GM12878 (cell line): ENCODE data around the gene BEST2.

Experiments used
- CBX3 ChIP-seq: fragments of 200-600 bp; sonication (generic); IDR thresholded peaks from 2 replicates; pipeline ENCODE4 v1.6.1; 2016; ENCODE audit warnings: low read depth, borderline replicate concordance
- CBX5 ChIP-seq: sonication (generic); IDR thresholded peaks from 2 replicates; pipeline ENCODE4 v1.6.1; 2016; ENCODE audit warnings: low read depth, moderate library complexity, mild to moderate bottlenecking, inconsistent platforms
- ETV6 ChIP-seq, 2 experiments: fragments of 450-650 bp in 1 of 2; IDR thresholded peaks in 1 of 2; conservative IDR thresholded peaks in 1 of 2; 2 replicates each; pipeline ENCODE4 v1.6.1; 2014; ENCODE audit warnings: antibody characterized with exemption in 1 of 2, borderline replicate concordance in 1 of 2, low read depth in 1 of 2, mild to moderate bottlenecking in 1 of 2, moderate library complexity in 1 of 2
- FOS ChIP-seq: IDR thresholded peaks from 3 replicates; pipeline ENCODE4 v1.6.1; 2011; ENCODE audit warnings: borderline replicate concordance; ENCODE audit not compliant: insufficient read length; ENCODE audit errors: extremely low read depth
- NFXL1 ChIP-seq: fragments of 450-650 bp; IDR thresholded peaks from 2 replicates; pipeline ENCODE4 v1.6.1; 2017; ENCODE audit warnings: antibody characterized with exemption, mild to moderate bottlenecking, borderline replicate concordance
- POLR2AphosphoS5 ChIP-seq: IDR thresholded peaks from 2 replicates; pipeline ENCODE4 v1.6.1; 2011; ENCODE audit warnings: mild to moderate bottlenecking, low read length, inconsistent platforms
- RAD21 ChIP-seq: IDR thresholded peaks from 2 replicates; pipeline ENCODE4 v1.6.1; 2011; ENCODE audit warnings: mild to moderate bottlenecking, low read depth, low read length, moderate library complexity; ENCODE audit not compliant: insufficient read depth
- RB1 ChIP-seq: fragments of 450-650 bp; formaldehyde crosslinking; IDR thresholded peaks from 2 replicates; pipeline ENCODE4 v1.6.1; 2017; ENCODE audit warnings: mild to moderate bottlenecking, borderline replicate concordance
- WRNIP1 ChIP-seq: IDR thresholded peaks from 2 replicates; pipeline ENCODE4 v1.6.1; 2011; ENCODE audit warnings: low read depth, low read length, improper control_type of control experiment, borderline replicate concordance
- YY1 ChIP-seq: IDR thresholded peaks from 2 replicates; pipeline ENCODE4 v1.6.1; 2011; ENCODE audit warnings: low read depth, mild to moderate bottlenecking, low read length
- TF ChIP-seq, protein P1 (sequence below), 3 experiments: IDR thresholded peaks in 2 of 3; conservative IDR thresholded peaks in 1 of 3; 2 replicates each; pipeline ENCODE4 v1.5.1; 2011; ENCODE audit warnings: low read depth in 3 of 3, low read length in 3 of 3, mild to moderate bottlenecking in 3 of 3, control low read depth in 2 of 3, moderate library complexity in 2 of 3, inconsistent platforms in 1 of 3, mixed read lengths in 1 of 3; ENCODE audit not compliant: control insufficient read depth in 2 of 3, insufficient read depth in 1 of 3; ENCODE audit errors: extremely low read depth in 1 of 3
- TF ChIP-seq, protein P2 (sequence below): IDR thresholded peaks from 2 replicates; pipeline ENCODE4 v1.6.1; 2011; ENCODE audit warnings: low read depth, low read length, improper control_type of control experiment, borderline replicate concordance
- TF ChIP-seq, protein P3 (sequence below): fragments of 150-350 bp; IDR thresholded peaks from 2 replicates; pipeline ENCODE4 v1.6.1; 2016; ENCODE audit warnings: low read depth, low read length

DNA sequence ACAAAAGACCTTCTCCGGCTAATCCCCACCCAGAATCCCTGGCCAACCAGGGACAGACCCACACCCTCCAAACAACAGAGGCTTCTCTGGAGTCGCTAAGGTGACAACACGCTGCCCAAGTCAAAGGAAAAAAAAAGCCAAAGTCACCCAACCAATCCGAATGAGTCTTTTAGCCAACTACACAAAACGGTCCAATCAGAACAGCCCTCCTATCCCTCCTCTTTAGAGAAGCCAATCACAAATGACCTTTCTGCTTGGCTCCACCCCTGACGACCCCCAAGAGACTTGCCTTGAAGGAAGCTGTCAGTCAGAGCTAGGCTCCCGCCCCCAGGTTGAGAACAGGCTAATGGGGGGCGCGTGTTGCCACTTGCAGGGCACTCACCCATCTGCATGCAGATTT lies 48.5 kb upstream of the BEST2 start:
- no peak for TF ChIP-seq WRNIP1
- TF ChIP-seq, protein P1, sequence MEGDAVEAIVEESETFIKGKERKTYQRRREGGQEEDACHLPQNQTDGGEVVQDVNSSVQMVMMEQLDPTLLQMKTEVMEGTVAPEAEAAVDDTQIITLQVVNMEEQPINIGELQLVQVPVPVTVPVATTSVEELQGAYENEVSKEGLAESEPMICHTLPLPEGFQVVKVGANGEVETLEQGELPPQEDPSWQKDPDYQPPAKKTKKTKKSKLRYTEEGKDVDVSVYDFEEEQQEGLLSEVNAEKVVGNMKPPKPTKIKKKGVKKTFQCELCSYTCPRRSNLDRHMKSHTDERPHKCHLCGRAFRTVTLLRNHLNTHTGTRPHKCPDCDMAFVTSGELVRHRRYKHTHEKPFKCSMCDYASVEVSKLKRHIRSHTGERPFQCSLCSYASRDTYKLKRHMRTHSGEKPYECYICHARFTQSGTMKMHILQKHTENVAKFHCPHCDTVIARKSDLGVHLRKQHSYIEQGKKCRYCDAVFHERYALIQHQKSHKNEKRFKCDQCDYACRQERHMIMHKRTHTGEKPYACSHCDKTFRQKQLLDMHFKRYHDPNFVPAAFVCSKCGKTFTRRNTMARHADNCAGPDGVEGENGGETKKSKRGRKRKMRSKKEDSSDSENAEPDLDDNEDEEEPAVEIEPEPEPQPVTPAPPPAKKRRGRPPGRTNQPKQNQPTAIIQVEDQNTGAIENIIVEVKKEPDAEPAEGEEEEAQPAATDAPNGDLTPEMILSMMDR (IDR thresholded peaks at IDR 0.05 in 2 of 3, conservative IDR thresholded peaks at IDR 0.05 in 1 of 3; ENCODE audit: control insufficient read depth in 2 of 3, extremely low read depth in 1 of 3, insufficient read depth in 1 of 3, low read depth in 3 of 3, low read length in 3 of 3) = no peak
- no peak for TF ChIP-seq YY1
- TF ChIP-seq, protein P2, sequence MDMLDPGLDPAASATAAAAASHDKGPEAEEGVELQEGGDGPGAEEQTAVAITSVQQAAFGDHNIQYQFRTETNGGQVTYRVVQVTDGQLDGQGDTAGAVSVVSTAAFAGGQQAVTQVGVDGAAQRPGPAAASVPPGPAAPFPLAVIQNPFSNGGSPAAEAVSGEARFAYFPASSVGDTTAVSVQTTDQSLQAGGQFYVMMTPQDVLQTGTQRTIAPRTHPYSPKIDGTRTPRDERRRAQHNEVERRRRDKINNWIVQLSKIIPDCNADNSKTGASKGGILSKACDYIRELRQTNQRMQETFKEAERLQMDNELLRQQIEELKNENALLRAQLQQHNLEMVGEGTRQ = no peak
- TF ChIP-seq RB1 = no peak
- no peak for TF ChIP-seq CBX3
- TF ChIP-seq, protein P3, sequence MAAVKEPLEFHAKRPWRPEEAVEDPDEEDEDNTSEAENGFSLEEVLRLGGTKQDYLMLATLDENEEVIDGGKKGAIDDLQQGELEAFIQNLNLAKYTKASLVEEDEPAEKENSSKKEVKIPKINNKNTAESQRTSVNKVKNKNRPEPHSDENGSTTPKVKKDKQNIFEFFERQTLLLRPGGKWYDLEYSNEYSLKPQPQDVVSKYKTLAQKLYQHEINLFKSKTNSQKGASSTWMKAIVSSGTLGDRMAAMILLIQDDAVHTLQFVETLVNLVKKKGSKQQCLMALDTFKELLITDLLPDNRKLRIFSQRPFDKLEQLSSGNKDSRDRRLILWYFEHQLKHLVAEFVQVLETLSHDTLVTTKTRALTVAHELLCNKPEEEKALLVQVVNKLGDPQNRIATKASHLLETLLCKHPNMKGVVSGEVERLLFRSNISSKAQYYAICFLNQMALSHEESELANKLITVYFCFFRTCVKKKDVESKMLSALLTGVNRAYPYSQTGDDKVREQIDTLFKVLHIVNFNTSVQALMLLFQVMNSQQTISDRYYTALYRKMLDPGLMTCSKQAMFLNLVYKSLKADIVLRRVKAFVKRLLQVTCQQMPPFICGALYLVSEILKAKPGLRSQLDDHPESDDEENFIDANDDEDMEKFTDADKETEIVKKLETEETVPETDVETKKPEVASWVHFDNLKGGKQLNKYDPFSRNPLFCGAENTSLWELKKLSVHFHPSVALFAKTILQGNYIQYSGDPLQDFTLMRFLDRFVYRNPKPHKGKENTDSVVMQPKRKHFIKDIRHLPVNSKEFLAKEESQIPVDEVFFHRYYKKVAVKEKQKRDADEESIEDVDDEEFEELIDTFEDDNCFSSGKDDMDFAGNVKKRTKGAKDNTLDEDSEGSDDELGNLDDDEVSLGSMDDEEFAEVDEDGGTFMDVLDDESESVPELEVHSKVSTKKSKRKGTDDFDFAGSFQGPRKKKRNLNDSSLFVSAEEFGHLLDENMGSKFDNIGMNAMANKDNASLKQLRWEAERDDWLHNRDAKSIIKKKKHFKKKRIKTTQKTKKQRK = no peak
- no peak for TF ChIP-seq RAD21
- no peak for TF ChIP-seq FOS
- no peak for TF ChIP-seq CBX5
- no peak for TF ChIP-seq POLR2AphosphoS5
- TF ChIP-seq ETV6 (conservative IDR thresholded peaks at IDR 0.05 in 1 of 2, IDR thresholded peaks at IDR 0.05 in 1 of 2; ENCODE audit: borderline replicate concordance in 1 of 2, low read depth in 1 of 2) = no peak
- no peak for TF ChIP-seq NFXL1
